Measurements from ENCODE around the gene ARFGAP1. TPM values are rescaled to one million over a fixed set of nuclear protein-coding genes. Genes with fewer than 3 reads are reported as not detected.

ARFGAP1 gene
- total RNA-seq, 1 experiment from 2014 or later = 49.2 TPM

DNA sequence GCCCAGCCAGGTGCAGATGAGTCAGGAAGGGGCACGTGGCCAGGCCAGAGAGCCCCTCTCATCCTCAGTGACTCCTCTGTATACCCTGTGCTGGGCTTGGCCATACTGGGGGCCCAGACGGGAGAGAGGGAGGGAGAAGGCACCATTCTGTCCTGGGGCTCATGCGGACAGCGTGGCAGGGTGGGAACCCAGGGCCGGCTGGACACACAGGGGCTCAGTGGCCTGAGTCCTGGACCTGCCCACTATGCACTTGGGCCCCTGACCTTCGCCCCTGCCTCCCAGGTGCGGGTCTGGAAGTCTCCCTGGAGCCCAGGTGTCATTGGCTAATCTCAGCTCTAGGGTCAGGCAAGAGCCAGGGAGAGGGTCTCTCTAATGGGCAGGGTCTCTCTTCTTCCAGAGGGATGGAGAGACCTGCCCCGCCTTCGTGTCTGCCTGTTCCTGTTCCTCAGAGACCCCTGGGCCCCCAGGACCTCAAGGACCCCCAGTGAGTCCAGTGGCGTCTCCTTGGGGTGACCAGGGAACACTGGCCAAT is 48.1 kb downstream of the ARFGAP1 start:
- Histone ChIP-seq H3K4me2 (ENCODE audit: low read depth, low read length, poor library complexity, severe bottlenecking) (no peak overlapping the region), H2AFZ (ENCODE audit: low read length) (no peak overlapping the region), H3K9me3 (ENCODE audit: low read length) (no peaks in the 10 kb centered on the region), H3K27me3 (ENCODE audit: low read length) (no peaks in the 10 kb centered on the region), H3K9ac (ENCODE audit: low read length) (no peak overlapping the region), H3K9me2 (replicated peaks; ENCODE audit: insufficient read depth, low read length) (no peaks in the 10 kb centered on the region), H3K4me3 (ENCODE audit: low read length) (no peak overlapping the region), H3K79me2 (ENCODE audit: low read length) (no peaks in the 10 kb centered on the region), H3K4me1 (ENCODE audit: low read length) (no peaks in the 10 kb centered on the region), H3K27ac (ENCODE audit: low read length) (no peak overlapping the region), H3K36me3 (ENCODE audit: insufficient read depth, low read length) (no peaks in the 10 kb centered on the region), H4K20me1 (ENCODE audit: insufficient read depth, low read depth, low read length) (no peaks in the 10 kb centered on the region)
- DNase-seq = no peak

- DNase-seq = no peak
- Histone ChIP-seq H2AFZ (ENCODE audit: low read length) (no peak overlapping the region), H3K36me3 (ENCODE audit: insufficient read depth, low read length) (no peaks in the 10 kb centered on the region), H3K27ac (ENCODE audit: low read length) (no peak overlapping the region), H3K4me3 (ENCODE audit: low read length) (no peak overlapping the region), H3K9ac (ENCODE audit: low read length) (no peak overlapping the region), H3K9me3 (ENCODE audit: low read length) (no peaks in the 10 kb centered on the region), H3K79me2 (ENCODE audit: low read length) (no peaks in the 10 kb centered on the region), H3K27me3 (ENCODE audit: low read length) (no peaks in the 10 kb centered on the region), H3K9me2 (replicated peaks; ENCODE audit: insufficient read depth, low read length) (no peaks in the 10 kb centered on the region), H3K4me2 (ENCODE audit: low read depth, low read length, poor library complexity, severe bottlenecking) (no peak overlapping the region), H4K20me1 (ENCODE audit: insufficient read depth, low read depth, low read length) (no peaks in the 10 kb centered on the region), H3K4me1 (ENCODE audit: low read length) (no peaks in the 10 kb centered on the region)
These were observed 48.7 kb downstream of the ARFGAP1 start for GRCh38 chr20:63321148-63321831.

DNA sequence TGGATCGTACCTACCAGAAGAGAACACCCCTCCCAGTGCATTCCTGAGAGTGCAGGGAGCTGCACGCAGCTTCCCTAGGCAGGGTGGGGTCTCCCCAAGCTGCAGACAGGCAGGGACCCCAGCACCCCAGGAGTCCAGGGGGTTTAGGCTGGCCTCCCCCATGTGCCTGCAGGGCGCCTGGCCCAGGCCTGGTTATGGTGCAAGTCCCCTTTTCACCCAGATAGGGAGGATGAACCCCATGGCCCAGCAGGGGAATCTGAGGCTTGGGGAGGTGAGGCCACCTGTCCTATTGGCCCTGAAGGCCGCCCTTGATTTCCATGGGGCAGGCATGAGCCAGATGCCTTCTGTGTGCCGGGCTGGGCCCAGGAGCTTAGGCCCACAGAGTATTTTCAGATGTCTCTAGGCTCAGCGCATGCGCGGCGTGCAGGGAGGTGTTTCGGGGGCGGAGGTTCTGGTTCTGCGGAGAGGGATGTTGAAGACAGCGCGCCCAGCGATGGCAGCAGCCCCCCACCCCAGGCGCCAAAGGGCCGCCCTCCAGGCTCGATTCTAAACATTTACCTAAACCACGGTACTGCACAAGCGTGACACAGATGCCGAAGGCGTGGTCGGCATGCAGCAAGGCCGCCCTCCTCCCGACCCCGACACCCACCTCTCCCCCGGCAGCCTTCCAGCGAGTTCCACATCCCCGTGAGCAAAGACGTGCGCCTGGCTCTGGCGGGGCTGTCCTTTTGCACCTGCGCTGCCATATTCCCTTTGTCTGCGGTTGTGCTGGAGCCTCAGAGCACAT is 49.7 kb downstream of the ARFGAP1 start:
- H3K27ac ChIP-seq (ENCODE audit: low read length) = no peak overlapping the region
- no peaks in the 10 kb centered on the region for H3K27me3 ChIP-seq (ENCODE audit: low read length)
- no peak for DNase-seq

DNA sequence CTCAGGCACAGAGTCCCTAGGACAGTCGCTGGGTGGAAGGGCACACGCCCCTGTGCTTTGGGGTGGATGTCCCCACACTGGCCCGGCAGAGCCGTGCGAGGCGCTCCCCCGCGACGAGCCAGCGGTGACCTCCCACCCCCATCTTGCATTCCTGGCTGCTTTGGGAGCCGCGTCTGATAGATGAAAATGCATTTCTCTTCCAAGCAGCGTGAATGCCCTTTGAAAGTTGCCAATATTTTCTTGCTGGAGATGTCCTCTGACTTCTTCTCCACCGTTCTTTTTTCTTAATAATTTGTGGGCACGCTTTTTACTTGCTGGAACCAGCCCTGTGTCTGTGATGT is 50.3 kb downstream of the ARFGAP1 start:
- H3K27ac ChIP-seq (ENCODE audit: low read length) = no peak overlapping the region
- H4K20me1 ChIP-seq (ENCODE audit: insufficient read depth, low read depth, low read length) = no peaks in the 10 kb centered on the region
- no peaks in the 10 kb centered on the region for H3K9me2 ChIP-seq (replicated peaks; ENCODE audit: insufficient read depth, low read length)
- H3K4me1 ChIP-seq (ENCODE audit: low read length) = no peaks in the 10 kb centered on the region
- no peak overlapping the region for H3K9ac ChIP-seq (ENCODE audit: low read length)
- H3K9me3 ChIP-seq (ENCODE audit: low read length) = no peaks in the 10 kb centered on the region
- no peaks in the 10 kb centered on the region for H3K79me2 ChIP-seq (ENCODE audit: low read length)
- H3K36me3 ChIP-seq (ENCODE audit: insufficient read depth, low read length) = no peaks in the 10 kb centered on the region
- no peak overlapping the region for H2AFZ ChIP-seq (ENCODE audit: low read length)
- no peaks in the 10 kb centered on the region for H3K27me3 ChIP-seq (ENCODE audit: low read length)
- DNase-seq = no peak
- no peak overlapping the region for H3K4me2 ChIP-seq (ENCODE audit: low read depth, low read length, poor library complexity, severe bottlenecking)
- H3K4me3 ChIP-seq (ENCODE audit: low read length) = no peak overlapping the region

More for the DNA sequence above, 49.7 kb downstream of the ARFGAP1 start:
- Histone ChIP-seq H4K20me1 (ENCODE audit: insufficient read depth, low read depth, low read length) (no peaks in the 10 kb centered on the region), H3K79me2 (ENCODE audit: low read length) (no peaks in the 10 kb centered on the region), H3K4me1 (ENCODE audit: low read length) (no peaks in the 10 kb centered on the region), H3K9me2 (replicated peaks; ENCODE audit: insufficient read depth, low read length) (no peaks in the 10 kb centered on the region), H3K4me2 (ENCODE audit: low read depth, low read length, poor library complexity, severe bottlenecking) (no peak overlapping the region), H3K4me3 (ENCODE audit: low read length) (no peak overlapping the region), H3K9ac (ENCODE audit: low read length) (no peak overlapping the region), H2AFZ (ENCODE audit: low read length) (no peak overlapping the region), H3K36me3 (ENCODE audit: insufficient read depth, low read length) (no peaks in the 10 kb centered on the region), H3K9me3 (ENCODE audit: low read length) (no peaks in the 10 kb centered on the region)

GRCh38 chr20:63323357-63323981 is 50.9 kb downstream of the ARFGAP1 start:
- no peak overlapping the region for H3K4me2 ChIP-seq (ENCODE audit: low read depth, low read length, poor library complexity, severe bottlenecking)
- no peak for DNase-seq
- no peaks in the 10 kb centered on the region for H3K36me3 ChIP-seq (ENCODE audit: insufficient read depth, low read length)
- no peak overlapping the region for H3K4me3 ChIP-seq (ENCODE audit: low read length)
- H3K4me1 ChIP-seq (ENCODE audit: low read length) = no peaks in the 10 kb centered on the region
- no peak overlapping the region for H3K9ac ChIP-seq (ENCODE audit: low read length)
- no peaks in the 10 kb centered on the region for H4K20me1 ChIP-seq (ENCODE audit: insufficient read depth, low read depth, low read length)
- H2AFZ ChIP-seq (ENCODE audit: low read length) = no peak overlapping the region
- no peak overlapping the region for H3K27ac ChIP-seq (ENCODE audit: low read length)
- no peaks in the 10 kb centered on the region for H3K9me3 ChIP-seq (ENCODE audit: low read length)
- no peaks in the 10 kb centered on the region for H3K27me3 ChIP-seq (ENCODE audit: low read length)
- H3K79me2 ChIP-seq (ENCODE audit: low read length) = no peaks in the 10 kb centered on the region
- H3K9me2 ChIP-seq (replicated peaks; ENCODE audit: insufficient read depth, low read length) = no peaks in the 10 kb centered on the region

- H4K20me1 ChIP-seq (ENCODE audit: insufficient read depth, low read depth, low read length) = no peaks in the 10 kb centered on the region
- H3K27ac ChIP-seq (ENCODE audit: low read length) = no peak overlapping the region
- H2AFZ ChIP-seq (ENCODE audit: low read length) = no peak overlapping the region
- no peak for DNase-seq
- no peaks in the 10 kb centered on the region for H3K4me1 ChIP-seq (ENCODE audit: low read length)
- H3K4me2 ChIP-seq (ENCODE audit: low read depth, low read length, poor library complexity, severe bottlenecking) = no peak overlapping the region
- no peak overlapping the region for H3K9ac ChIP-seq (ENCODE audit: low read length)
- H3K27me3 ChIP-seq (ENCODE audit: low read length) = no peaks in the 10 kb centered on the region
- H3K9me2 ChIP-seq (replicated peaks; ENCODE audit: insufficient read depth, low read length) = no peaks in the 10 kb centered on the region
- H3K36me3 ChIP-seq (ENCODE audit: insufficient read depth, low read length) = no peaks in the 10 kb centered on the region
- H3K4me3 ChIP-seq (ENCODE audit: low read length) = no peak overlapping the region
- H3K79me2 ChIP-seq (ENCODE audit: low read length) = no peaks in the 10 kb centered on the region
- H3K9me3 ChIP-seq (ENCODE audit: low read length) = no peaks in the 10 kb centered on the region
These were observed 52.4 kb downstream of the ARFGAP1 start for GRCh38 chr20:63325021-63325471.

DNA sequence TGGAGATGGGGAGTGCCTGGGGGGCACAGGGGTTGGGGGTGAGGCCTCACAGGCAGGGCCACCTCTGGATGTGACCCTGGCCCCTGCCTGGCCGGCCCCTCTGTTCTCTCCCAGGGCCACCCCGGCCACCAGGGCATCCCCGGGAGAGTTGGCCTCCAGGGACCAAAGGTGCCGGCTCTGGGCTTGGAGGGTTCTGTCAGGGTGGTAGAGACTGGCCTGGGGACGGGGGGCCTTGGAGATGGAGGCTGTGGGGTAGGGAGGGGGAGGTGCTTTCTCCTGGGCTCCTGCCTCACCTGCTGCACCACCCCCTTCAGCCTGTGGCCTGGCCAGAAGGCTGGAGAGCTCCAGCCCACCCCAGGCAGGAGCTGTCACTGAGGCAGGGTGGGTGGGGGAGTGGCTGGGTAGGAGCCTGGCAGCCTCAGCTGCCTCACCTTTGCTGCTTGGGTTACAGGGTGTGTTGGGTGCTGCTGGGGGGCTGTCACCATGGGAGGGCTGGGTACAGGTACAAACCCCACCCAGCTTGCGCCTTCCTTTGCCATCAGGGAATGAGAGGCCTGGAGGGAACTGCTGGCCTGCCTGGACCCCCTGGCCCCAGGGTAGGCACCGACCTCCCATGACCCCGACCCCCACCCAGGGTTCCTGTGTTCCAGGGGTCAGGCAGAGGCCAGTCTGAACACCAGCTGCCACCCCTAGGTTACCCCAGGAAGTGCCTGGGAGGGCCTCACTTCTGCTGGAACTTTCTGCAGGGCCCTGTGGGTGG is 53.1 kb downstream of the ARFGAP1 start:
- H3K27ac ChIP-seq (ENCODE audit: low read length) = no peak overlapping the region
- no peaks in the 10 kb centered on the region for H3K27me3 ChIP-seq (ENCODE audit: low read length)
- H3K4me2 ChIP-seq (ENCODE audit: low read depth, low read length, poor library complexity, severe bottlenecking) = no peak overlapping the region
- no peak overlapping the region for H3K9ac ChIP-seq (ENCODE audit: low read length)
- H2AFZ ChIP-seq (ENCODE audit: low read length) = no peak overlapping the region
- no peaks in the 10 kb centered on the region for H3K9me3 ChIP-seq (ENCODE audit: low read length)
- no peak overlapping the region for H3K4me3 ChIP-seq (ENCODE audit: low read length)
- no peaks in the 10 kb centered on the region for H3K9me2 ChIP-seq (replicated peaks; ENCODE audit: insufficient read depth, low read length)
- no peaks in the 10 kb centered on the region for H3K36me3 ChIP-seq (ENCODE audit: insufficient read depth, low read length)
- no peak for DNase-seq
- H3K79me2 ChIP-seq (ENCODE audit: low read length) = no peaks in the 10 kb centered on the region
- no peaks in the 10 kb centered on the region for H3K4me1 ChIP-seq (ENCODE audit: low read length)
- no peaks in the 10 kb centered on the region for H4K20me1 ChIP-seq (ENCODE audit: insufficient read depth, low read depth, low read length)

Measured in Karpas-422 (cell line).